ENCODE measurements around the gene PLCH2.

DNA sequence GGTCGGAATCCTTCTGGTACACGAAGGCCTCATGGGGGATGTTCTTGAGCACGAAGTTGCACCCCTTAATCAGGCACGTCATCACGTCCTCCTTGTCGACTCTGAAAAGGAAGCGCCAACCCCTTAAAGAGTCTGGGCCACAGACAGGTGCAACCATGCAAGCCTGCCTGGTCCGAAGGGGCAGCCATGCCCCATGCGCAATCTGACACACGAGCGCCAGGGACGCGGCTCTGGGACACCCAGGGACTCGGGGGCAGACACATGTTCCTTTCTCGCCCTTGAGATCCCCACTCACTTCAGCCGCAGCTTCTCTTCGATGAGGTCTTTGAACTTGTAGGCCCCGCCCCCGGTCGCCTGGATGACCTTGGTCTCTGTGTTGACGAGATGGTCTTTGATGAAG is 44.7 kb downstream of the PLCH2 start:
- TF ChIP-seq, protein P1, sequence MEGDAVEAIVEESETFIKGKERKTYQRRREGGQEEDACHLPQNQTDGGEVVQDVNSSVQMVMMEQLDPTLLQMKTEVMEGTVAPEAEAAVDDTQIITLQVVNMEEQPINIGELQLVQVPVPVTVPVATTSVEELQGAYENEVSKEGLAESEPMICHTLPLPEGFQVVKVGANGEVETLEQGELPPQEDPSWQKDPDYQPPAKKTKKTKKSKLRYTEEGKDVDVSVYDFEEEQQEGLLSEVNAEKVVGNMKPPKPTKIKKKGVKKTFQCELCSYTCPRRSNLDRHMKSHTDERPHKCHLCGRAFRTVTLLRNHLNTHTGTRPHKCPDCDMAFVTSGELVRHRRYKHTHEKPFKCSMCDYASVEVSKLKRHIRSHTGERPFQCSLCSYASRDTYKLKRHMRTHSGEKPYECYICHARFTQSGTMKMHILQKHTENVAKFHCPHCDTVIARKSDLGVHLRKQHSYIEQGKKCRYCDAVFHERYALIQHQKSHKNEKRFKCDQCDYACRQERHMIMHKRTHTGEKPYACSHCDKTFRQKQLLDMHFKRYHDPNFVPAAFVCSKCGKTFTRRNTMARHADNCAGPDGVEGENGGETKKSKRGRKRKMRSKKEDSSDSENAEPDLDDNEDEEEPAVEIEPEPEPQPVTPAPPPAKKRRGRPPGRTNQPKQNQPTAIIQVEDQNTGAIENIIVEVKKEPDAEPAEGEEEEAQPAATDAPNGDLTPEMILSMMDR (IDR thresholded peaks at IDR 0.05) = no peak
- TF ChIP-seq EZH2 (IDR thresholded peaks at IDR 0.05; ENCODE audit: borderline replicate concordance, insufficient read depth, low read depth, low read length, poor library complexity, severe bottlenecking) = no peak

Data from B cell (primary cell).